Measurements from ENCODE around the gene SLC18B1.

GRCh38 chr6:132726608-132726975 is 71.8 kb downstream of the SLC18B1 start:
- no peak for TF ChIP-seq CTCF (IDR thresholded peaks at IDR 0.05)
- no peak for TF ChIP-seq EP300 (IDR thresholded peaks at IDR 0.05)
- TF ChIP-seq POLR2A (IDR thresholded peaks at IDR 0.05), result no peak
